Neural cell (in vitro differentiated cells): ENCODE measurements around the gene COX7A2. TPM values are rescaled to one million over a fixed set of nuclear protein-coding genes. Genes with fewer than 3 reads are reported as not detected.

Source experiments
- H2AFZ ChIP-seq: fragments of 200-600, 300-800 bp; sonication (generic), shearing (Covaris generic); 2 replicates; pipeline ENCODE4 v1.6.0; 2014; ENCODE audit warnings: low read depth, mild to moderate bottlenecking, antibody characterized with exemption, low read length, moderate library complexity
- H3F3A ChIP-seq: fragments of 200-600 bp; shearing (Covaris generic); 2 replicates; pipeline ENCODE4 v1.6.1; 2016; ENCODE audit warnings: mild to moderate bottlenecking, moderate library complexity, mixed read lengths, antibody characterized with exemption, low read length; ENCODE audit not compliant: insufficient read depth, poor library complexity, severe bottlenecking
- H3K27ac ChIP-seq: fragments of 200-600, 300-800 bp; sonication (generic), shearing (Covaris generic); 2 replicates; pipeline ENCODE4 v1.5.1; 2014; ENCODE audit warnings: mild to moderate bottlenecking, low read length, moderate library complexity
- H3K27me3 ChIP-seq: fragments of 300-800, 200-600 bp; sonication (generic), shearing (Covaris generic); 2 replicates; pipeline ENCODE4 v1.6.0; 2014; ENCODE audit warnings: mild to moderate bottlenecking, low read depth, low read length, moderate library complexity; ENCODE audit not compliant: insufficient read depth
- H3K36me3 ChIP-seq: fragments of 300-800, 200-600 bp; sonication (generic), shearing (Covaris generic); 2 replicates; pipeline ENCODE4 v1.5.1; 2014; ENCODE audit warnings: mild to moderate bottlenecking, antibody characterized with exemption, low read length, moderate library complexity; ENCODE audit not compliant: insufficient read depth
- H3K4me2 ChIP-seq: fragments of 300-800, 200-600 bp; sonication (generic), shearing (Covaris generic); 2 replicates; pipeline ENCODE4 v1.6.0; 2014; ENCODE audit warnings: mild to moderate bottlenecking, low read length
- H3K4me3 ChIP-seq: fragments of 300-800, 200-600 bp; sonication (generic), shearing (Covaris generic); 2 replicates; pipeline ENCODE4 v1.5.1; 2014; ENCODE audit warnings: mild to moderate bottlenecking, low read length, moderate library complexity
- H3K79me2 ChIP-seq: fragments of 200-600 bp; shearing (Covaris generic); replicated peaks from 2 replicates; pipeline ENCODE4 v1.6.0; 2014; ENCODE audit warnings: mild to moderate bottlenecking, low read length, moderate library complexity; ENCODE audit not compliant: insufficient read depth
- H3K9ac ChIP-seq: fragments of 300-800, 200-600 bp; sonication (generic), shearing (Covaris generic); 2 replicates; pipeline ENCODE4 v1.6.1; 2016; ENCODE audit warnings: mild to moderate bottlenecking, low read length, mixed read lengths
- H3K9me2 ChIP-seq: fragments of 200-600 bp; shearing (Covaris generic); 2 replicates; pipeline ENCODE4 v1.6.1; 2016; ENCODE audit warnings: mild to moderate bottlenecking, low read length, mixed read lengths; ENCODE audit not compliant: insufficient read depth
- H3K9me3 ChIP-seq: fragments of 200-600, 300-800 bp; sonication (generic), shearing (Covaris generic); 2 replicates; pipeline ENCODE4 v1.6.1; 2016; ENCODE audit warnings: mild to moderate bottlenecking, mixed run types, low read length, moderate library complexity, mixed read lengths
- H4K20me1 ChIP-seq: fragments of 200-600 bp; shearing (Covaris generic); 2 replicates; pipeline ENCODE4 v1.6.1; 2016; ENCODE audit warnings: mild to moderate bottlenecking, mixed run types; ENCODE audit not compliant: insufficient read depth
- CTCF ChIP-seq: fragments of 450-650 bp; IDR thresholded peaks from 2 replicates; pipeline ENCODE4 v1.5.1; 2014; ENCODE audit warnings: antibody characterized with exemption, mild to moderate bottlenecking, moderate library complexity; ENCODE audit not compliant: poor library complexity, severe bottlenecking
- EP300 ChIP-seq: fragments of 450-650 bp; conservative IDR thresholded peaks from 2 replicates; pipeline ENCODE4 v1.6.1; 2014; ENCODE audit warnings: antibody characterized with exemption, mild to moderate bottlenecking, moderate library complexity; ENCODE audit not compliant: poor library complexity, severe bottlenecking
- EZH2 ChIP-seq: fragments of 200-600, 300-800 bp; shearing (Covaris generic), sonication (generic); IDR thresholded peaks from 2 replicates; pipeline ENCODE4 v1.6.1; 2014; ENCODE audit warnings: antibody characterized with exemption, low read length, borderline replicate concordance, mild to moderate bottlenecking; ENCODE audit not compliant: insufficient read depth, poor library complexity, severe bottlenecking
- MXI1 ChIP-seq: fragments of 450-650 bp; conservative IDR thresholded peaks from 2 replicates; pipeline ENCODE4 v1.6.1; 2014; ENCODE audit warnings: antibody characterized with exemption, mild to moderate bottlenecking; ENCODE audit not compliant: poor library complexity, severe bottlenecking
- POLR2AphosphoS5 ChIP-seq: IDR thresholded peaks from 2 replicates; pipeline ENCODE4 v1.6.1; 2012
- RAD21 ChIP-seq: fragments of 450-650 bp; conservative IDR thresholded peaks from 2 replicates; pipeline ENCODE4 v1.6.1; 2014; ENCODE audit warnings: antibody characterized with exemption, mild to moderate bottlenecking, moderate library complexity
- REST ChIP-seq: IDR thresholded peaks from 2 replicates; pipeline ENCODE4 v1.6.1; 2012; ENCODE audit warnings: borderline replicate concordance
- SMC3 ChIP-seq: fragments of 450-650 bp; conservative IDR thresholded peaks from 2 replicates; pipeline ENCODE4 v1.6.1; 2014; ENCODE audit warnings: antibody characterized with exemption, mild to moderate bottlenecking, moderate library complexity; ENCODE audit not compliant: poor library complexity
- TAF1 ChIP-seq: IDR thresholded peaks from 2 replicates; pipeline ENCODE4 v1.6.1; 2012; ENCODE audit warnings: low read depth
- polyA plus RNA-seq: library from polyadenylated mRNA; depleted of rRNA; stranded (reverse); fragments of >200 nt; gene quantifications from 2 replicates; pipeline ENCODE4 v1.2.3, GENCODE V29; 2014

The COX7A2 gene
- polyA plus RNA-seq, 1 donor from 2014 or later, result 2,909 TPM

GRCh38 chr6:75210885-75211739 lies 32.5 kb downstream of the COX7A2 start:
- Histone ChIP-seq H3F3A (no peaks in the 10 kb centered on the region), H4K20me1 (no peaks in the 10 kb centered on the region), H3K9ac (no peak overlapping the region), H3K27ac (no peak overlapping the region), H3K79me2 (no peaks in the 10 kb centered on the region), H2AFZ (no peak overlapping the region), H3K4me2 (no peak overlapping the region), H3K27me3 (peaks cover 38% of the 10 kb centered on the region), H3K9me3 (no peaks in the 10 kb centered on the region), H3K4me3 (no peak overlapping the region), H3K36me3 (no peaks in the 10 kb centered on the region), H3K9me2 (no peaks in the 10 kb centered on the region)
- TF ChIP-seq SMC3 (peak; percentile 88), TAF1 (no peak), RAD21 (peak; percentile 80), CTCF (peak; percentile 83)

- H4K20me1 ChIP-seq, result no peaks in the 10 kb centered on the region
- H3K9me3 ChIP-seq, result no peaks in the 10 kb centered on the region
- TF ChIP-seq EP300 (no peak), MXI1 (no peak), POLR2AphosphoS5 (no peak)
- H3K27ac ChIP-seq, result no peak overlapping the region
- H3K27me3 ChIP-seq, result peaks cover 56% of the 10 kb centered on the region
- no peaks in the 10 kb centered on the region for H3K9me2 ChIP-seq
- no peaks in the 10 kb centered on the region for H3K79me2 ChIP-seq
- no peak overlapping the region for H3K4me3 ChIP-seq
- H3K36me3 ChIP-seq, result no peaks in the 10 kb centered on the region
- no peak overlapping the region for H3K9ac ChIP-seq
- H3F3A ChIP-seq, result no peaks in the 10 kb centered on the region
- H2AFZ ChIP-seq, result no peak overlapping the region
- H3K4me2 ChIP-seq, result no peak overlapping the region
Observed at GRCh38 chr6:75209184-75209723, 34.3 kb downstream of the COX7A2 start.

- H3K27ac ChIP-seq, result no peak overlapping the region
- H3K79me2 ChIP-seq, result no peaks in the 10 kb centered on the region
- H3K36me3 ChIP-seq, result no peaks in the 10 kb centered on the region
- no peaks in the 10 kb centered on the region for H3F3A ChIP-seq
- TF ChIP-seq SMC3 (peak; percentile 97), CTCF (peak; percentile 95), POLR2AphosphoS5 (no peak), RAD21 (peak; percentile 98), EP300 (no peak), REST (no peak), TAF1 (no peak), MXI1 (no peak), EZH2 (no peak)
- peaks cover 63% of the 10 kb centered on the region for H3K27me3 ChIP-seq
- no peak overlapping the region for H3K9ac ChIP-seq
- H3K4me2 ChIP-seq, result peak overlapping the region; percentile 27
- no peaks in the 10 kb centered on the region for H3K9me2 ChIP-seq
- no peak overlapping the region for H2AFZ ChIP-seq
- H3K9me3 ChIP-seq, result no peaks in the 10 kb centered on the region
- peak overlapping the region; percentile 50 for H3K4me3 ChIP-seq
- no peaks in the 10 kb centered on the region for H4K20me1 ChIP-seq
Observed at GRCh38 chr6:75208298-75209183, 35.1 kb downstream of the COX7A2 start.
